Measurements from ENCODE around the gene SNTG2. TPM values are rescaled to one million over a fixed set of nuclear protein-coding genes. Genes with fewer than 3 reads are reported as not detected.

The SNTG2 gene
- total RNA-seq, 1 donor = 0.09 TPM

DNA sequence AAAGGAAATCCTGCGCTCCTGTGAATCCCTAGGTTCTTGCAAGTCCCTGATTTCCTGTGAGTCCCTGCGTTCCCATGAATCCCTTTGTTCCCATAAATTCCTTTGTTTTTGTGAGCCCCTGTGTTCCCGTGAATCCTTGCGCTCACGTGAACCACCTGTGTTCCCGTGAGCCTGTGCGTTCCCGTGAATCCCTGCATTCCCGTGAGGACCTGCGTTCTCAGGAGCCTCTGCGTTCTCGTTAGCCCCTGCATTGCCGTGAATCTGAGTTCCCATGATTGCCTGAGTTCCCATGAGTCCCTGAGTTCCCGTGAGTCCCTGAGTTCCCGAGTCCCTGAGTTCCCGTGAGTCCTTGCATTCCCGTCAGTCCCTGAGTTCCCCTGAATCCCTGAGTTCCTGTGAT, 71.5 kb downstream of the SNTG2 start:
- no peak overlapping the region for H3K4me3 ChIP-seq (ENCODE audit: low read depth, low read length)
- TF ChIP-seq, protein P1, sequence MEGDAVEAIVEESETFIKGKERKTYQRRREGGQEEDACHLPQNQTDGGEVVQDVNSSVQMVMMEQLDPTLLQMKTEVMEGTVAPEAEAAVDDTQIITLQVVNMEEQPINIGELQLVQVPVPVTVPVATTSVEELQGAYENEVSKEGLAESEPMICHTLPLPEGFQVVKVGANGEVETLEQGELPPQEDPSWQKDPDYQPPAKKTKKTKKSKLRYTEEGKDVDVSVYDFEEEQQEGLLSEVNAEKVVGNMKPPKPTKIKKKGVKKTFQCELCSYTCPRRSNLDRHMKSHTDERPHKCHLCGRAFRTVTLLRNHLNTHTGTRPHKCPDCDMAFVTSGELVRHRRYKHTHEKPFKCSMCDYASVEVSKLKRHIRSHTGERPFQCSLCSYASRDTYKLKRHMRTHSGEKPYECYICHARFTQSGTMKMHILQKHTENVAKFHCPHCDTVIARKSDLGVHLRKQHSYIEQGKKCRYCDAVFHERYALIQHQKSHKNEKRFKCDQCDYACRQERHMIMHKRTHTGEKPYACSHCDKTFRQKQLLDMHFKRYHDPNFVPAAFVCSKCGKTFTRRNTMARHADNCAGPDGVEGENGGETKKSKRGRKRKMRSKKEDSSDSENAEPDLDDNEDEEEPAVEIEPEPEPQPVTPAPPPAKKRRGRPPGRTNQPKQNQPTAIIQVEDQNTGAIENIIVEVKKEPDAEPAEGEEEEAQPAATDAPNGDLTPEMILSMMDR (IDR thresholded peaks at IDR 0.05; ENCODE audit: insufficient read depth, low read length) = no peak
- DNase-seq (ENCODE audit: low read depth) = no peak

- TF ChIP-seq, protein P1 (IDR thresholded peaks at IDR 0.05; ENCODE audit: insufficient read depth, low read length) = no peak
- no peak overlapping the region for H3K4me3 ChIP-seq (ENCODE audit: low read depth, low read length)
- peak; percentile 28 for DNase-seq (ENCODE audit: low read depth)
These were observed 74.3 kb downstream of the SNTG2 start for GRCh38 chr2:1024981-1025380.

GRCh38 chr2:1026141-1026540, 75.5 kb downstream of the SNTG2 start:
- no peak for DNase-seq (ENCODE audit: low read depth)
- no peak overlapping the region for H3K4me3 ChIP-seq (ENCODE audit: low read depth, low read length)
- TF ChIP-seq, protein P1 (IDR thresholded peaks at IDR 0.05; ENCODE audit: insufficient read depth, low read length) = no peak

- DNase-seq (ENCODE audit: low read depth) = no peak
- TF ChIP-seq, protein P1 (IDR thresholded peaks at IDR 0.05; ENCODE audit: insufficient read depth, low read length) = no peak
- H3K4me3 ChIP-seq (ENCODE audit: low read depth, low read length) = no peak overlapping the region
These were observed 78.2 kb downstream of the SNTG2 start for GRCh38 chr2:1028831-1029230.

DNA sequence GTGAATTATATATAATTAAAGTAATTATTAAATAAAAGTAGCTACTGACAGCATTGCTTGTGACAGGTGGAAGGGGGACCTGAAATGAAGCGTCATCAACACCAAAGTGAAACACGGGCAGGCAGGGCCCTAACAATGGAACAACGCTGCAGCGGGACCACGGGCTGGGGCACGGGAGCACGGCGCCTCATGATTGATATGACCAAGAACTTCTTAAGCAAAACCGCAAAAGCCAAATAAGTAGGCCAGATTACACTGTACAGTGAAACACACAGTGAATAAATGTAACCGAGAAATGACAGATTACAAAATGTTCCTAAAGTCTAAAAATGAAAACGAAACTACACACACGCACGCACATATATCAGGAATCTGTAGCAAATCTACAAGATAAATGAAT, 81.4 kb downstream of the SNTG2 start:
- no peak overlapping the region for H3K4me3 ChIP-seq (ENCODE audit: low read depth, low read length)
- no peak for DNase-seq (ENCODE audit: low read depth)
- TF ChIP-seq, protein P1 (IDR thresholded peaks at IDR 0.05; ENCODE audit: insufficient read depth, low read length) = no peak

DNA sequence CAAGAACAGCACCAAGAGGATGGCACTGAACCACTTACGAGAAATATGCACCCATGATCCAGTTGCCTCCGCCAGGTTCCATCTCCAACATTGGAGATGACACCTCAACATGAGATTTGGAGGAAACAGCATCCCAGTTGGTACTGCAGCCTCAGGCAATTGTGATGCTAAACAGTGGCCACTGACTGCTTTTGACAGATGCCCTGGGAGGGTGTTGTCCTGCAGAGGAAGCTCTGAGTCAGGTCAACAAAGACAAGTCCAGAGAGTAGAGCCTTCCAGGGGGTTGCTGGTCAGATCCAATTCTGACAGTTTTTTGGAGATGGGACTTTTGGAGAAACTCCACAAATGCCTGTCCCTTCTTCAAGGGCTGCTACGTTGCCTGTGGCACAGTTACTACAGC, 82.4 kb downstream of the SNTG2 start:
- TF ChIP-seq, protein P1 (IDR thresholded peaks at IDR 0.05; ENCODE audit: insufficient read depth, low read length) = no peak
- no peak for DNase-seq (ENCODE audit: low read depth)
- no peak overlapping the region for H3K4me3 ChIP-seq (ENCODE audit: low read depth, low read length)

- DNase-seq (ENCODE audit: low read depth) = no peak
- TF ChIP-seq, protein P1 (IDR thresholded peaks at IDR 0.05; ENCODE audit: insufficient read depth, low read length) = no peak
- H3K4me3 ChIP-seq (ENCODE audit: low read depth, low read length) = no peak overlapping the region
These were observed 86.4 kb downstream of the SNTG2 start for GRCh38 chr2:1037066-1037465.
